ENCODE measurements around the gene CRTC3.

CRTC3 gene

GRCh38 chr15:90564051-90564450 is 34.3 kb downstream of the CRTC3 start:
- no peak for DNase-seq

- DNase-seq, result no peak
These were observed 34.9 kb downstream of the CRTC3 start for GRCh38 chr15:90564590-90564989.

- no peak for DNase-seq
These were observed 36.1 kb downstream of the CRTC3 start for GRCh38 chr15:90565866-90566265.

GRCh38 chr15:90570643-90571042 is 40.9 kb downstream of the CRTC3 start:
- DNase-seq, result no peak

GRCh38 chr15:90571063-90571541 is 41.4 kb downstream of the CRTC3 start:
- DNase-seq, result no peak

- DNase-seq, result no peak
These were observed 43.2 kb downstream of the CRTC3 start for GRCh38 chr15:90572893-90573292.

GRCh38 chr15:90576711-90577389 is 47.1 kb downstream of the CRTC3 start:
- no peak for DNase-seq

GRCh38 chr15:90579213-90579612 is 49.5 kb downstream of the CRTC3 start:
- no peak for DNase-seq

GRCh38 chr15:90580099-90580498 is 50.4 kb downstream of the CRTC3 start:
- no peak for DNase-seq

- DNase-seq, result no peak
These were observed 50.8 kb downstream of the CRTC3 start for GRCh38 chr15:90580541-90580940.

GRCh38 chr15:90580946-90581345 is 51.2 kb downstream of the CRTC3 start:
- no peak for DNase-seq

GRCh38 chr15:90581771-90582352 is 52.1 kb downstream of the CRTC3 start:
- no peak for DNase-seq

GRCh38 chr15:90582553-90582952 is 52.8 kb downstream of the CRTC3 start:
- no peak for DNase-seq

GRCh38 chr15:90583471-90584252 is 53.9 kb downstream of the CRTC3 start:
- DNase-seq, result no peak

- no peak for DNase-seq
These were observed 55.1 kb downstream of the CRTC3 start for GRCh38 chr15:90584841-90585240.

GRCh38 chr15:90585863-90586262 is 56.1 kb downstream of the CRTC3 start:
- no peak for DNase-seq

- DNase-seq, result no peak
These were observed 57.2 kb downstream of the CRTC3 start for GRCh38 chr15:90586948-90587347.

GRCh38 chr15:90588427-90588826 is 58.7 kb downstream of the CRTC3 start:
- no peak for DNase-seq

- DNase-seq, result no peak
These were observed 61.8 kb downstream of the CRTC3 start for GRCh38 chr15:90591524-90591923.

- DNase-seq, result no peak
These were observed 62.6 kb downstream of the CRTC3 start for GRCh38 chr15:90592131-90592881.

- DNase-seq, result no peak
These were observed 63.9 kb downstream of the CRTC3 start for GRCh38 chr15:90593499-90594158.

- no peak for DNase-seq
These were observed 64.6 kb downstream of the CRTC3 start for GRCh38 chr15:90594301-90594738.

- no peak for DNase-seq
These were observed 66.0 kb downstream of the CRTC3 start for GRCh38 chr15:90595763-90596155.

All from NCI-H1417 treated with DMSO at 0.1 percent for 48 hours (cell line).